Measurements from ENCODE around the gene MEP1B.

DNA sequence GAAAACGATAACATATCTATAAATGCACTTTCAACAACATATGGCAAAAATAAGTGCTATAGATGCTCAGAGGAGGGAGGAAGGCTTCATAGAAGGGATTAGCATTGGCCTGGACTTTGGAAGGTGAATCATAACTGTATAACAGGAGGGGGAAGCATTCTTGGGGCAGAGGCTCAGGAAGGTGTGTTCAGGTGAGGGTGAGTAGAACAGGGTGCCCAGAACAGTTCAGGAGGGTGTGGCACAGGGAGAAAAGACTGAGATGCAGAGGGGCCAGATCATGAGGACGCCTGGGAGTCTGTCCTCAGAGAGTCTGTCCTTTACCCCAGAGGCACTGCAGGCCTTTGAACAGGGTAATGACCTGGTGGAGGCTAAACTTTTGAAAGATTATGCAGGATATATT, 29.3 kb upstream of the MEP1B start:
- TF ChIP-seq POLR2AphosphoS5 (IDR thresholded peaks at IDR 0.05; ENCODE audit: low read depth, low read length) (no peak), TAF1 (IDR thresholded peaks at IDR 0.05; ENCODE audit: borderline replicate concordance, insufficient read depth, low read length) (no peak), SIN3A (IDR thresholded peaks at IDR 0.05; ENCODE audit: borderline replicate concordance, insufficient read depth, low read length) (no peak)
